ENCODE measurements around the gene ACADSB.

- TF ChIP-seq POLR2AphosphoS5 (IDR thresholded peaks at IDR 0.05), result no peak
- TF ChIP-seq, protein P1, sequence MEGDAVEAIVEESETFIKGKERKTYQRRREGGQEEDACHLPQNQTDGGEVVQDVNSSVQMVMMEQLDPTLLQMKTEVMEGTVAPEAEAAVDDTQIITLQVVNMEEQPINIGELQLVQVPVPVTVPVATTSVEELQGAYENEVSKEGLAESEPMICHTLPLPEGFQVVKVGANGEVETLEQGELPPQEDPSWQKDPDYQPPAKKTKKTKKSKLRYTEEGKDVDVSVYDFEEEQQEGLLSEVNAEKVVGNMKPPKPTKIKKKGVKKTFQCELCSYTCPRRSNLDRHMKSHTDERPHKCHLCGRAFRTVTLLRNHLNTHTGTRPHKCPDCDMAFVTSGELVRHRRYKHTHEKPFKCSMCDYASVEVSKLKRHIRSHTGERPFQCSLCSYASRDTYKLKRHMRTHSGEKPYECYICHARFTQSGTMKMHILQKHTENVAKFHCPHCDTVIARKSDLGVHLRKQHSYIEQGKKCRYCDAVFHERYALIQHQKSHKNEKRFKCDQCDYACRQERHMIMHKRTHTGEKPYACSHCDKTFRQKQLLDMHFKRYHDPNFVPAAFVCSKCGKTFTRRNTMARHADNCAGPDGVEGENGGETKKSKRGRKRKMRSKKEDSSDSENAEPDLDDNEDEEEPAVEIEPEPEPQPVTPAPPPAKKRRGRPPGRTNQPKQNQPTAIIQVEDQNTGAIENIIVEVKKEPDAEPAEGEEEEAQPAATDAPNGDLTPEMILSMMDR (IDR thresholded peaks at IDR 0.05), result no peak
- TF ChIP-seq POLR2A (IDR thresholded peaks at IDR 0.05), result no peak
- TF ChIP-seq EP300 (IDR thresholded peaks at IDR 0.05), result no peak
These were observed 78.5 kb downstream of the ACADSB start for GRCh38 chr10:123087348-123087747.
